ENCODE data around the gene CEACAM1. TPM values are rescaled to one million over a fixed set of nuclear protein-coding genes. Genes with fewer than 3 reads are reported as not detected.

Gene CEACAM1
- total RNA-seq = 10 to 100 TPM; 12.4 to 24.0 TPM
- 1 to 10 TPM; 5.6 to 7.9 (median 6.6) TPM for polyA plus RNA-seq (ENCODE audit: insufficient read length in 6 of 6)
- long read RNA-seq, donor 1, partial matches to known transcripts = 0 of 2 reads
- long read RNA-seq, donor 1, other reads (novel, unspliced or antisense) = 0 of 2 reads
- long read RNA-seq, donor 2, partial matches to known transcripts = 0 of 1 reads
- long read RNA-seq, donor 2, other reads (novel, unspliced or antisense) = 0 of 1 reads
- long read RNA-seq, donor 3, partial matches to known transcripts = 0 of 2 reads
- long read RNA-seq, donor 3, other reads (novel, unspliced or antisense) = 0 of 2 reads
- long read RNA-seq, donor 4, partial matches to known transcripts = 0 of 4 reads
- long read RNA-seq, donor 4, other reads (novel, unspliced or antisense) = 1 of 4 reads
- long read RNA-seq, donor 5 = 0 reads
- long read RNA-seq, donor 6 = 0 reads
- long read RNA-seq, donor 7 = 0 reads
- long read RNA-seq, donor 8, partial matches to known transcripts = 0 of 2 reads
- long read RNA-seq, donor 8, other reads (novel, unspliced or antisense) = 0 of 2 reads
- long read RNA-seq, donor 9 = 0 reads
- long read RNA-seq, donor 10, partial matches to known transcripts = 2 of 14 reads
- long read RNA-seq, donor 10, other reads (novel, unspliced or antisense) = 1 of 14 reads
- long read RNA-seq, donor 11 = 0 reads
- long read RNA-seq, donor 12, partial matches to known transcripts = 0 of 1 reads
- long read RNA-seq, donor 12, other reads (novel, unspliced or antisense) = 0 of 1 reads

DNA sequence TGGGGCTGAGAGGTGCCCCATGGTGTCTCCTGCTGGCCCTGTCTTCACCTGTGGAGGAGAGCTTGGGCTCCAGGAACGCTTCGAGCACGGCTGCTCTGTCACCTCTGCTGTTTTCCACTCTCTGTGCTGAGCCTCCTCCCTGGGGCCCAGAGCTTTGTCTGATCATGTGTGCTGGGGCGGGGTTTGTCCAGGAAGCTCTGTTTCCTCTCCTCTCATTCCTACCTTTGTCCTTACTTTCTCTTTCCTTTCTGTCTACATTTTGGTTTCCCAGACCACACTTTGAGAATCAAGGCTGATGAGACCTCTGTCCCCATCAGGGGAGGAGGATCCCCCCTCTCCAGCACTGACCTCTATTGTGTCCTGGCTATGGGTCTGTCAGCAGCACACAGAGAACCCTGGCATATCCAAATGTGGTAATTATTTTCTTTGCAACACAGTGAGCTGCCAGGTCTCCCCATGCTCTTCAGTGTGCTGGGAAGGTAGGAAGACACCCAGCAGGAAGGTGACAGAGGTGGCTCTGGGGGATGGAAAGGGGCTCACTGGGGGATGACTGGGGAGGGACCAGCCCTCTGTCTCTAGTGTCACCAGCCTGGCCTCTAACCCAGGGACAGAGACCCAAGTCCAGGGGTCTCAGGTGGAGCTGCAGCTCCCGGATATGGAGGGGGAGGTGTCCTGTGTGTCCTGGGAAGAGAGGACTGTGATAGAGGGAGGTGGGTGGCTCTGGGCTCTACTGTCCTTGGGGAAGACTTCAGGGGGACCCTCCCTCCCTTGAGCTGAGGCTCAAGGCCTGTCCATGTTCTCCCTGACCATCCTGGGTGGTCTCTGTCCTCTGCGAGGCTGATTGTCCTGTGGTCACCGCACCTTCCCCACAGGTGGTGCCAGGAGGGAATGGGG lies at the start of gene CEACAM1:
TSS of gene CEACAM1 (minus strand) at position 128 of the 894 bp plus-strand sequence. CDS start at position 21, 107 bp downstream.
- Histone ChIP-seq H3K27ac (peak within 1 kb of the TSS; percentile 6 to 84), H3K4me1 (peaks cover 4 to 47% of the 10 kb centered on the region in 2 donors), H3K9me3 (no peaks in the 10 kb centered on the region), H3K27me3 (no peaks in the 10 kb centered on the region), H3K36me3 (no peaks in the 10 kb centered on the region), H3K4me3 (peak within 1 kb of the TSS in 1 of 2 donors; percentile 32)
- peak in 2 of 4 donors; percentile 72 to 85 for DNase-seq
- ATAC-seq = peak; percentile 94
- TF ChIP-seq, protein P1, sequence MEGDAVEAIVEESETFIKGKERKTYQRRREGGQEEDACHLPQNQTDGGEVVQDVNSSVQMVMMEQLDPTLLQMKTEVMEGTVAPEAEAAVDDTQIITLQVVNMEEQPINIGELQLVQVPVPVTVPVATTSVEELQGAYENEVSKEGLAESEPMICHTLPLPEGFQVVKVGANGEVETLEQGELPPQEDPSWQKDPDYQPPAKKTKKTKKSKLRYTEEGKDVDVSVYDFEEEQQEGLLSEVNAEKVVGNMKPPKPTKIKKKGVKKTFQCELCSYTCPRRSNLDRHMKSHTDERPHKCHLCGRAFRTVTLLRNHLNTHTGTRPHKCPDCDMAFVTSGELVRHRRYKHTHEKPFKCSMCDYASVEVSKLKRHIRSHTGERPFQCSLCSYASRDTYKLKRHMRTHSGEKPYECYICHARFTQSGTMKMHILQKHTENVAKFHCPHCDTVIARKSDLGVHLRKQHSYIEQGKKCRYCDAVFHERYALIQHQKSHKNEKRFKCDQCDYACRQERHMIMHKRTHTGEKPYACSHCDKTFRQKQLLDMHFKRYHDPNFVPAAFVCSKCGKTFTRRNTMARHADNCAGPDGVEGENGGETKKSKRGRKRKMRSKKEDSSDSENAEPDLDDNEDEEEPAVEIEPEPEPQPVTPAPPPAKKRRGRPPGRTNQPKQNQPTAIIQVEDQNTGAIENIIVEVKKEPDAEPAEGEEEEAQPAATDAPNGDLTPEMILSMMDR (IDR thresholded peaks at IDR 0.05) = no peak
- intact Hi-C loops (cut with DNase I) = loop anchor here in 1 of 2 donors (5.0 kb wide), 1 partner anchor 76 kb away; no protein-coding TSS in a partner anchor

DNA sequence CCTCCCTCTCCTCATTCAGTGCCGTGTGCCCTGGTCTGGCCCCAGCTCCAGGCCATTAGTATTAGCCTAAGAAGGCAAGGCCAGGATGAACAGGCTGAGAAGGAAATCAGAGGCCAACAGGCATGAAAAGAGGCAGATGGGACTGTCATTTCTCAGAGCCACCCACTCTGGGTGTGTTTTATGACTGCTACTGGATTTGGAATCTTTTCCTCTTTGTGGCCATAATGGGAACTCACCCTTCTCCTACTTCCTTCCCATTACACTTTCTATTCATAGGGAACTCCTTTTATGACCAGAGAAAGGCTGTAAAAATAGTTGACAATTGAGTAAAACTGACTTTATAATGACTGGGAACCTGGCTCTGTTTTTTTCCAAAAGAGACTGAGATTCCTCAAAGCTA lies 48.7 kb upstream of the CEACAM1 start:
- intact Hi-C loops (cut with DNase I) = no loop called here
- no peak for DNase-seq
- Histone ChIP-seq H3K27me3 (peaks cover 0 to 8% of the 10 kb centered on the region in 2 donors), H3K9me3 (no peaks in the 10 kb centered on the region), H3K4me3 (no peak overlapping the region), H3K27ac (no peak overlapping the region), H3K4me1 (no peaks in the 10 kb centered on the region), H3K36me3 (no peaks in the 10 kb centered on the region)
- no peak for ATAC-seq
- TF ChIP-seq, protein P1 (IDR thresholded peaks at IDR 0.05) = no peak

DNA sequence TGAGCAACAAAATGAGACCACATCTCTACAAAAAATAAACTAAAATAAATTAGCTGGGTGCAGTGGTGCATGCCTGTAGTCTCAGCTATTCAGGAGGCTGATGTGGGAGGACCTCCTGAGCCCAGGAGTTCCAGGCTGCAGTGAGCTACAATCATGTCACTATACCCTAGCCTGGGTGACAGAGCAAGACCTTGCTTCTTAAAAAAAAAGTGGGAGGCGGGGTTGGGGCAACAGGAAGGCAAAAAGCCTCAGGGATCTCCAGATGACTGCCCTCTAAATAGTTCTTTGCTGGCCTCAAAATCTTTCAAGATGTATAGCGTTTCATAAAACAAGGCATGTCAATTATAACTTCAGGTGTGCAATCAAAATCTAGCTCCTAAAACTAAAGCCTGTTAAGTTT lies 48.0 kb upstream of the CEACAM1 start:
- H3K4me1 ChIP-seq = peaks cover 0 to under 1% of the 10 kb centered on the region in 2 donors
- no peak for ATAC-seq
- H3K27ac ChIP-seq = no peak overlapping the region
- H3K4me3 ChIP-seq = no peak overlapping the region
- peaks cover 0 to 8% of the 10 kb centered on the region in 2 donors for H3K27me3 ChIP-seq
- no peaks in the 10 kb centered on the region for H3K36me3 ChIP-seq
- TF ChIP-seq, protein P1 (IDR thresholded peaks at IDR 0.05) = no peak
- H3K9me3 ChIP-seq = no peaks in the 10 kb centered on the region
- intact Hi-C loops (cut with DNase I) = no loop called here
- DNase-seq = no peak

DNA sequence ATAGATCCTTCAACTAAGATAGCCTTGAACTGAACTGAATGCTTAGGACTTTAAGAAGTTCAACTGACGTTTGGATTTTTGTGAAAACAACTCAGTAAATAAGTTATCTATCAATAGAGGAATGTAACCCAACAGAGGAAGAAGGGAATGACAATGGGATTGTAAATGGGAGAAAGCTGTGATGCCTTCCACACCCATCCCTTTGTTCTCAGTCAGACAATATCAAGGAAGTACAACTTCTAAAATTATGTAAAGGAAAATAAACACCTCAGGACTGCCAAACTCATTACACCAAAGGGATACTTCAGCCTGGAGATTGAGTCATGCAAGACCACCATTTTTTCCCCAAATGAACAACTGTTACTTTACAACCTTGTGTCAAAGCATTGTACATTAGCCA lies 45.4 kb upstream of the CEACAM1 start:
- DNase-seq (no peak), ATAC-seq (no peak)
- Histone ChIP-seq H3K4me1 (peaks cover 0 to 11% of the 10 kb centered on the region in 2 donors), H3K27me3 (peaks cover 0 to 8% of the 10 kb centered on the region in 2 donors), H3K27ac (no peak overlapping the region), H3K9me3 (no peaks in the 10 kb centered on the region), H3K4me3 (no peak overlapping the region), H3K36me3 (no peaks in the 10 kb centered on the region)
- intact Hi-C loops (cut with DNase I) = no loop called here
- TF ChIP-seq, protein P1 (IDR thresholded peaks at IDR 0.05) = no peak

All from left lung (tissue), 14 donors.